Psoas muscle (tissue), 8 donors: ENCODE results near the gene PRRT3. TPM values are rescaled to one million over a fixed set of nuclear protein-coding genes. Genes with fewer than 3 reads are reported as not detected.

Source experiments
- ATAC-seq, 4 donors: fragments of 200-7000 bp; cut with Tn5 transposase; one replicate each; pipeline ENCODE4 v1.9.1; 2020; ENCODE audit warnings: moderate library complexity in 3 of 4, mild to moderate bottlenecking in 2 of 4
- DNase-seq, 2 donors: peaks; one replicate each; pipeline ENCODE4 v3.0.0-alpha.2; 2020
- H3K27ac ChIP-seq: fragments of 200-600 bp; one replicate; pipeline ENCODE4 v1.8.0; 2022
- H3K27me3 ChIP-seq, 3 donors: fragments of 200-600 bp in 1 of 3; one replicate each; pipeline versions ENCODE4 v1.6.1 to v1.8.0; 2013 to 2022; ENCODE audit warnings: low read length in 2 of 3, mild to moderate bottlenecking in 2 of 3, moderate library complexity in 1 of 3; ENCODE audit not compliant: insufficient read depth in 3 of 3
- H3K36me3 ChIP-seq, 2 donors: fragments of 200-600 bp in 1 of 2; one replicate each; pipeline versions ENCODE4 v1.6.1 to v1.8.0; 2013 to 2022; ENCODE audit warnings: low read depth in 1 of 2, mild to moderate bottlenecking in 1 of 2, moderate library complexity in 1 of 2; ENCODE audit not compliant: insufficient read depth in 1 of 2
- H3K4me1 ChIP-seq: fragments of 200-600 bp; one replicate; pipeline ENCODE4 v1.8.0; 2022
- H3K4me3 ChIP-seq: fragments of 200-600 bp; one replicate; pipeline ENCODE4 v1.8.0; 2022; ENCODE audit warnings: mild to moderate bottlenecking
- H3K9me3 ChIP-seq: fragments of 200-600 bp; one replicate; pipeline ENCODE4 v1.8.0; 2022
- WGBS, 3 donors: extraction: QIAGEN DNeasy Blood & Tissue Kit; methylation state at CpG; one replicate each; pipeline versions ENCODE4 v1.1.6 to v1.1.7; 2013; 5-methylcytosine and 5-hydroxymethylcytosine counted together
- intact Hi-C, 2 donors: fragments of 100-400 bp; cut with DNase I; formaldehyde crosslinking; loops; one replicate each; pipeline versions ENCODE4 v1.11.0 to v1.14.2; 2022
- polyA plus RNA-seq, 3 donors: library from polyadenylated mRNA; stranded (reverse); fragments of 200-250 nt; gene quantifications; one replicate each; pipeline ENCODE4 v1.2.3, GENCODE V29; 2013
- total RNA-seq, 4 donors: library from RNA; stranded (reverse); fragmentation: NEBNext Ultra II Directional in 2 of 4; extraction: Animal tissue kit (Norgen Biotek cat#: 25700) in 2 of 4; gene quantifications; one replicate each; pipeline versions ENCODE4 v1.2.1 to v1.2.4, GENCODE V29; 2021 to 2023
- TF ChIP-seq, protein P1 (sequence below): fragments of 200-600 bp; IDR thresholded peaks from one replicate; pipeline ENCODE4 v1.8.0; 2022; ENCODE audit warnings: antibody characterized with exemption
- donor health status: healthy with polysubstance abuse.
- donor health status: DM: no; HTN: no; CAD: no; lungs with moderate emphysema.
- donor health status: Bipolar disorder and iron deficiency.
- donor health status: healthy.
- donor health status: DM: yes; HTN: yes; CAD: no.
- donor health status: DM: no; HTN: no; CAD: no.
- donor health status: DM: no; HTN: no; CAD: no.
- donor health status: DM: yes; HTN: yes; CAD: no.

The PRRT3 gene
- total and polyA plus RNA-seq, 7 donors, result 0.55 to 4.0 (median 1.4) TPM

DNA sequence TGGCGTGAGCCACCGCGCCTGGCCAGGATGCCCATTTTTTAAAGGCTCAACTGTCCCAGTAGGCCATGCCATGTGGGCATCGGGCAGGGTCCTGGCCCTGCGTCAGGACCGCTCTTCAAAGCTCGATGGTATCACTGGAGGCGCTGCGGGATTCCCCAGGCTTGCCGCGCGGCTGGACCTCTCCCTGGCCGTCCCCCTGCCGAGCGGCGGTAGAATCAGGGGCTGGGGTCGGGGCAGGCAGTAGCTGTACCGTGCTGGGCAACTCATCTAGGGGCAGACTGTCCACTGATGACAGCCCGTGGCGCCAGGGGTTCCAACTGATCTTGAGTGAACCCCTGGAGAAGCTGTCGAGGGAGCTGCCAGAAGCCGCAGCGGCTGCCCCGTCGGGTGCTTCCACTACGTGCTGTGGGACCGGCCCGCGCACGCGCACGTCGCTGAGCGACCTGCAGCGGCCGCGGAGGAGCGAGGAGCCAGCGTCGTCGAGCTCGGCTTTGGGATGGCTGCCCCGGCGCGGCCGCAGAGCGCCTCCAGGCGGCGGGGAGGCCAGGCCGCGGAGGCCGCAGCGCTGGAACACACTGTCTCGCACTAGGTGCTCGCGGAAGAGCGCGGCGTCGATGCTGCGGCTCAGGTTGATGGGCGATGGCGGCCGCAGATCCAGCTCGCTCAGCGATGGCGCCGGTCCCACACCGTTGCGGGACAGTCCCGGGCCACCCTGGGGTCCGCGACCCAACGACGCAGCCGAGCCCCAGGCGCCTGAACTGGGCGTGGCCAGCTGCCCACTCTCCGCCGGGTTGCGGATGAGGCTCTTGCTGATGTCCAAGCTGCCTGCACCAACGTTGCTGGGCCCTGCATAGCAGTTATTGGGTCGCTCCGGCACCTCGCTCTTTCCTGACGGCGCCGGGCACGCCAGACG lies 5.8 kb downstream of the PRRT3 start:
- H3K4me1 ChIP-seq, result no peaks in the 10 kb centered on the region
- H3K4me3 ChIP-seq, result peak overlapping the region; percentile 81
- H3K27ac ChIP-seq, result peak overlapping the region; percentile 81
- DNase-seq, result peak; percentile 90 to 93
- no peaks in the 10 kb centered on the region for H3K9me3 ChIP-seq
- ATAC-seq, result peak; percentile 70 to 80 (median 78)
- TF ChIP-seq, protein P1, sequence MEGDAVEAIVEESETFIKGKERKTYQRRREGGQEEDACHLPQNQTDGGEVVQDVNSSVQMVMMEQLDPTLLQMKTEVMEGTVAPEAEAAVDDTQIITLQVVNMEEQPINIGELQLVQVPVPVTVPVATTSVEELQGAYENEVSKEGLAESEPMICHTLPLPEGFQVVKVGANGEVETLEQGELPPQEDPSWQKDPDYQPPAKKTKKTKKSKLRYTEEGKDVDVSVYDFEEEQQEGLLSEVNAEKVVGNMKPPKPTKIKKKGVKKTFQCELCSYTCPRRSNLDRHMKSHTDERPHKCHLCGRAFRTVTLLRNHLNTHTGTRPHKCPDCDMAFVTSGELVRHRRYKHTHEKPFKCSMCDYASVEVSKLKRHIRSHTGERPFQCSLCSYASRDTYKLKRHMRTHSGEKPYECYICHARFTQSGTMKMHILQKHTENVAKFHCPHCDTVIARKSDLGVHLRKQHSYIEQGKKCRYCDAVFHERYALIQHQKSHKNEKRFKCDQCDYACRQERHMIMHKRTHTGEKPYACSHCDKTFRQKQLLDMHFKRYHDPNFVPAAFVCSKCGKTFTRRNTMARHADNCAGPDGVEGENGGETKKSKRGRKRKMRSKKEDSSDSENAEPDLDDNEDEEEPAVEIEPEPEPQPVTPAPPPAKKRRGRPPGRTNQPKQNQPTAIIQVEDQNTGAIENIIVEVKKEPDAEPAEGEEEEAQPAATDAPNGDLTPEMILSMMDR, result peak; percentile 61
- H3K36me3 ChIP-seq, result peaks cover 0 to 52% of the 10 kb centered on the region in 2 donors
- whole genome bisulfite sequencing, 3 donors, result 3 to 7% (median 3%) methylated on average over 69 to 90 of the region's 90 CpGs
- intact Hi-C loops, result loop anchor here in 1 of 2 donors (5.0 to 10.0 kb wide), 2 partner anchors 76 to 188 kb away; no protein-coding TSS in a partner anchor
- no peaks in the 10 kb centered on the region for H3K27me3 ChIP-seq

DNA sequence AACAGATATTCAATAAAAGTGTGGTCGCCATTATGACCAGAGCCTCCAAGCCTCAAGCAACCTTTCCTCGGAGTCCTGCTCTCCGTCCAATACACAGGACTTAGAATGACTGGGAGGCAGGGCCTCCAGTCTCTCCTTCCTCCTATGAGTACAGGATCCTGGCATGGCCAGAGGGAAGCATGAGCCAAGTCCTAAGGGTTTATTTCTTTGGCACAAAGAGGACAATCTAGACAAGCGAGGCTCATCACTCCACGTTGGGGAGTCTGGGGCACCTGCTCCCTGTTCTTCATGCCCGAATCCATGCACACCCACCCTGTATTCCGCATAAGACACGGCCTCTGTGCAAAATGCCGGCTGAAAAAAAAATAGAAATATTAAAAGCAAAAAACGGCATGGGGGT lies 6.8 kb downstream of the PRRT3 start:
- H3K4me1 ChIP-seq, result no peaks in the 10 kb centered on the region
- TF ChIP-seq, protein P1, result no peak
- no peak overlapping the region for H3K27ac ChIP-seq
- H3K4me3 ChIP-seq, result no peak overlapping the region
- intact Hi-C loops, result loop anchor here in 1 of 2 donors (5.0 to 10.0 kb wide), 2 partner anchors 77 to 189 kb away; no protein-coding TSS in a partner anchor
- ATAC-seq (no peak), DNase-seq (no peak)
- no peaks in the 10 kb centered on the region for H3K9me3 ChIP-seq
- H3K36me3 ChIP-seq, result peaks cover 0 to 58% of the 10 kb centered on the region in 2 donors
- WGBS, 3 donors, result 56 to 65% (median 59%) methylated on average over 10 of the region's 10 CpGs
- H3K27me3 ChIP-seq, result no peaks in the 10 kb centered on the region

DNA sequence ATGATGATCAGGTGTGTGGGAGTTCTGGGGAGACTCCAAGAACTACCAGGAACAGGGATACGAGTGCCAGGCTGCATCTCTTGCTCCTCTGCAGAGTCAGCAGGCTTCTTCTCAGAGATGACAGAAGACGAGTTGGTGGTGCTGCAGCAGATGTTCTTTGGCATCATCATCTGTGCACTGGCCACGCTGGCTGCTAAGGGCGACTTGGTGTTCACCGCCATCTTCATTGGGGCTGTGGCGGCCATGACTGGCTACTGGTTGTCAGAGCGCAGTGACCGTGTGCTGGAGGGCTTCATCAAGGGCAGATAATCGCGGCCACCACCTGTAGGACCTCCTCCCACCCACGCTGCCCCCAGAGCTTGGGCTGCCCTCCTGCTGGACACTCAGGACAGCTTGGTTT lies 7.9 kb downstream of the PRRT3 start:
- H3K27ac ChIP-seq, result no peak overlapping the region
- DNase-seq, result no peak
- 82 to 91% (median 85%) methylated on average over 11 of the region's 11 CpGs for WGBS, 3 donors

DNA sequence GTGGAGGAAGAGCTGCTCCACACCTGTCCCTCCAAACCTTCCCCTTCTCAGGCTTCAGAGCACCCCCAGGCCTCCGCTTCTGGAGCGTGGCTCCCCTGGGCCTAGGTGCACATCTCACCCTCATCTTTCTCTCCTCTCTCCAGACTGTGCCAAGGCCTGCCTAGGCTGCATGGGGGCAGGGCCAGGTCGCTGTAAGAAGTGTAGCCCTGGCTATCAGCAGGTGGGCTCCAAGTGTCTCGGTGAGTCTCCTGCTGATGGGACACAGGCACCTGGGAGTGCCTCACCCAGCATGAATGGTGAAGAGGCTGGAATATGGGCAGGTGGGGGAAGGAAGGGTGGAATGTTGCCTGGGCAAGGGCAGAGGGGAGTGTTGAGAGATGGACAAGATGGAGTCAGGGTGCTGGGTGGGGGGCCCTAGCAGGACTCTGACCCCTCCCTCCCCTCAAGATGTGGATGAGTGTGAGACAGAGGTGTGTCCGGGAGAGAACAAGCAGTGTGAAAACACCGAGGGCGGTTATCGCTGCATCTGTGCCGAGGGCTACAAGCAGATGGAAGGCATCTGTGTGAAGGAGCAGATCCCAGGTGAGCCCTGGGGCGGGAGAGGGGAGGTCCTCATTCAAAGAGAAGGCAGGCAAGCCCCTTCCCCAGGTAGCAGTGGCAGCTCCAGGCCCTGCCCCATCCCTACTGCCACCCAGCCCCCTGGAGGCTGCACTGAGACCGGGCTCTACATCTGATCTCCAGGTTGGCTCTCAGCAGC lies 9.1 kb downstream of the PRRT3 start:
- Histone ChIP-seq H3K4me1 (no peaks in the 10 kb centered on the region), H3K36me3 (peaks cover 0 to 42% of the 10 kb centered on the region in 2 donors), H3K27ac (no peak overlapping the region), H3K27me3 (no peaks in the 10 kb centered on the region), H3K4me3 (no peak overlapping the region), H3K9me3 (no peaks in the 10 kb centered on the region)
- WGBS, 3 donors, result 89 to 93% (median 91%) methylated on average over 10 to 11 of the region's 11 CpGs
- DNase-seq (no peak), ATAC-seq (no peak)
- TF ChIP-seq, protein P1, result no peak
- intact Hi-C loops, result loop anchor here in 1 of 2 donors (10.0 kb wide), 1 partner anchor 192 kb away; no protein-coding TSS in a partner anchor

More for the DNA sequence above, 7.9 kb downstream of the PRRT3 start:
- intact Hi-C loops, result loop anchor here in 1 of 2 donors (10.0 kb wide), 1 partner anchor 191 kb away; no protein-coding TSS in a partner anchor
- ATAC-seq, result no peak
- TF ChIP-seq, protein P1, result no peak
- peaks cover 0 to 47% of the 10 kb centered on the region in 2 donors for H3K36me3 ChIP-seq
- H3K27me3 ChIP-seq, result no peaks in the 10 kb centered on the region
- H3K9me3 ChIP-seq, result no peaks in the 10 kb centered on the region
- no peaks in the 10 kb centered on the region for H3K4me1 ChIP-seq
- H3K4me3 ChIP-seq, result no peak overlapping the region
